ENCODE data around the gene TTPAL.

DNA sequence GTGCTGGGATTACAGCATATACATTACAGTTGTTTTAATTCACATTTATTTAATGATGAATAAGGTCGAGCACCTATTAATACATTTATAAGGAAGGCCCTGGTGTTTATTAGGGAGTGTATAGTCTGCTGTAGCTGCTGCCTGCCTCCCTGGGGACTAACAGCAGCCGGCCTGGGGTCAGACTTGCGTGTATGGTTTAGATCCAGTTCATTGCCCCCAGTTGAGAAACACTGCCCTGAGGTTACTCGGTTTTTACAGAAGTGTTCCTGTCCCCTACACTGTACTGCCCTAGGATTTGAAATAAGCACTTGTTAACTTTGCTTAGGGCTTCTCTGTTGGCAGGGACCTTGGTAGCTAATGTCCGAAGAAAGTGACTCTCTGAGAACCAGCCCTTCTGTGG is 4.0 kb downstream of the TTPAL start:
- TF ChIP-seq, protein P1, sequence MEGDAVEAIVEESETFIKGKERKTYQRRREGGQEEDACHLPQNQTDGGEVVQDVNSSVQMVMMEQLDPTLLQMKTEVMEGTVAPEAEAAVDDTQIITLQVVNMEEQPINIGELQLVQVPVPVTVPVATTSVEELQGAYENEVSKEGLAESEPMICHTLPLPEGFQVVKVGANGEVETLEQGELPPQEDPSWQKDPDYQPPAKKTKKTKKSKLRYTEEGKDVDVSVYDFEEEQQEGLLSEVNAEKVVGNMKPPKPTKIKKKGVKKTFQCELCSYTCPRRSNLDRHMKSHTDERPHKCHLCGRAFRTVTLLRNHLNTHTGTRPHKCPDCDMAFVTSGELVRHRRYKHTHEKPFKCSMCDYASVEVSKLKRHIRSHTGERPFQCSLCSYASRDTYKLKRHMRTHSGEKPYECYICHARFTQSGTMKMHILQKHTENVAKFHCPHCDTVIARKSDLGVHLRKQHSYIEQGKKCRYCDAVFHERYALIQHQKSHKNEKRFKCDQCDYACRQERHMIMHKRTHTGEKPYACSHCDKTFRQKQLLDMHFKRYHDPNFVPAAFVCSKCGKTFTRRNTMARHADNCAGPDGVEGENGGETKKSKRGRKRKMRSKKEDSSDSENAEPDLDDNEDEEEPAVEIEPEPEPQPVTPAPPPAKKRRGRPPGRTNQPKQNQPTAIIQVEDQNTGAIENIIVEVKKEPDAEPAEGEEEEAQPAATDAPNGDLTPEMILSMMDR (conservative IDR thresholded peaks at IDR 0.05 in 1 of 2, IDR thresholded peaks at IDR 0.05 in 1 of 2; ENCODE audit: low read depth in 1 of 2, low read length in 2 of 2): no peak
- no peak for TF ChIP-seq EZH2 (IDR thresholded peaks at IDR 0.05; ENCODE audit: low read length, missing control alignments)

Measured in fibroblast of lung (primary cell).